Mucosa of descending colon (tissue), 3 donors: Measurements from ENCODE around the gene GALT. TPM values are rescaled to one million over a fixed set of nuclear protein-coding genes. Genes with fewer than 3 reads are reported as not detected.

Experiments used
- ATAC-seq: fragments of 200-7000 bp; cut with Tn5 transposase; one replicate; pipeline ENCODE4 v1.9.1; 2020; ENCODE audit warnings: mild to moderate bottlenecking, moderate library complexity
- DNase-seq, 3 donors: peaks; one replicate each; pipeline ENCODE4 v3.0.0-alpha.2; 2020
- H3K36me3 ChIP-seq: fragments of 200-600 bp; one replicate; pipeline ENCODE4 v1.8.0; 2021; ENCODE audit warnings: low read depth, mild to moderate bottlenecking
- H3K4me1 ChIP-seq: fragments of 200-600 bp; one replicate; pipeline ENCODE4 v1.8.0; 2021; ENCODE audit warnings: low read depth, mild to moderate bottlenecking
- H3K4me3 ChIP-seq: fragments of 200-600 bp; one replicate; pipeline ENCODE4 v1.8.0; 2021; ENCODE audit warnings: mild to moderate bottlenecking
- H3K9me3 ChIP-seq: fragments of 200-600 bp; one replicate; pipeline ENCODE4 v1.8.0; 2021; ENCODE audit warnings: mild to moderate bottlenecking
- intact Hi-C, 2 donors: fragments of 100-400 bp; cut with DNase I in 1 of 2; cut with micrococcal nuclease in 1 of 2; formaldehyde crosslinking; loops; one replicate each; pipeline versions ENCODE4 v1.11.0 to v1.11.1; 2022; cut with DNase I, micrococcal nuclease
- total RNA-seq, 3 donors: library from RNA; stranded (reverse); fragmentation: NEBNext Ultra II Directional in 2 of 3; extraction: Animal tissue kit (Norgen Biotek cat#: 25700) in 2 of 3; gene quantifications; one replicate each; pipeline versions ENCODE4 v1.2.1 to v1.2.4, GENCODE V29; 2021 to 2023
- TF ChIP-seq, protein P1 (sequence below): fragments of 200-600 bp; IDR thresholded peaks from one replicate; pipeline ENCODE4 v1.8.0; 2022; ENCODE audit warnings: antibody characterized with exemption, mild to moderate bottlenecking
- donor health status: DM: no; HTN: no; CAD: no; lungs with moderate emphysema.
- donor health status: DM: no; HTN: no; CAD: no.
- donor health status: DM: no; HTN: yes; CAD: no.

The GALT gene
- total RNA-seq, 3 donors from 2014 or later, result 42.0 to 85.6 (median 63.3) TPM

DNA sequence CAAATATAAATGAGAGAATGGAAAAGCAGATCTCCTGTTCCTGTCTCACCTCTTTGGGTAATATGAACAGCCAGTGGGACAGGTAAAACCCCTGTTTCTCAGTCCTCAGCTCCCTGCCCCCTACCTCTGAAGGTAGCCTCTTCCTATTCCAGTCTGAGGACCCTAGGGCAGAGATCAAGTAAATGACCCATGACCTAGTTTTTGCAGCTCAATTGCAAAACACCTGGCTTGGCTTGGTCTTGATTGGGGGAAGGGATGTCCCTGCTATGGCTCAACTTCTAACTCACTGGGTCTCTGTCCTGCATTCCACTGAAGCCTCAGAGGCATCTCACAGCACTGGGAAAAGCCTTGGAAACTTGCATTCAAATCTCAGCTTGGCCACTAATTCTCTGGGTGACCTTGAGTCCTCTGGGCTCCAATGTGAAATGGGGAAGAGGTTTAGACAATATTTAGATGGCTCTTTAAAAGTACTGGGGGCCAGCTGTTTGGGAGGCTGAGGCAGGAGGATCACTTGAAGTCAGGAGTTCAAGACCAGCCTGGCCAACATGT lies 1.6 kb upstream of the GALT start:
- Histone ChIP-seq H3K4me1 (peaks cover 17% of the 10 kb centered on the region), H3K4me3 (no peak overlapping the region), H3K36me3 (no peaks in the 10 kb centered on the region), H3K9me3 (no peaks in the 10 kb centered on the region)
- no peak for DNase-seq
- TF ChIP-seq, protein P1, sequence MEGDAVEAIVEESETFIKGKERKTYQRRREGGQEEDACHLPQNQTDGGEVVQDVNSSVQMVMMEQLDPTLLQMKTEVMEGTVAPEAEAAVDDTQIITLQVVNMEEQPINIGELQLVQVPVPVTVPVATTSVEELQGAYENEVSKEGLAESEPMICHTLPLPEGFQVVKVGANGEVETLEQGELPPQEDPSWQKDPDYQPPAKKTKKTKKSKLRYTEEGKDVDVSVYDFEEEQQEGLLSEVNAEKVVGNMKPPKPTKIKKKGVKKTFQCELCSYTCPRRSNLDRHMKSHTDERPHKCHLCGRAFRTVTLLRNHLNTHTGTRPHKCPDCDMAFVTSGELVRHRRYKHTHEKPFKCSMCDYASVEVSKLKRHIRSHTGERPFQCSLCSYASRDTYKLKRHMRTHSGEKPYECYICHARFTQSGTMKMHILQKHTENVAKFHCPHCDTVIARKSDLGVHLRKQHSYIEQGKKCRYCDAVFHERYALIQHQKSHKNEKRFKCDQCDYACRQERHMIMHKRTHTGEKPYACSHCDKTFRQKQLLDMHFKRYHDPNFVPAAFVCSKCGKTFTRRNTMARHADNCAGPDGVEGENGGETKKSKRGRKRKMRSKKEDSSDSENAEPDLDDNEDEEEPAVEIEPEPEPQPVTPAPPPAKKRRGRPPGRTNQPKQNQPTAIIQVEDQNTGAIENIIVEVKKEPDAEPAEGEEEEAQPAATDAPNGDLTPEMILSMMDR, result no peak
- intact Hi-C loops, result no loop called here
- no peak for ATAC-seq

DNA sequence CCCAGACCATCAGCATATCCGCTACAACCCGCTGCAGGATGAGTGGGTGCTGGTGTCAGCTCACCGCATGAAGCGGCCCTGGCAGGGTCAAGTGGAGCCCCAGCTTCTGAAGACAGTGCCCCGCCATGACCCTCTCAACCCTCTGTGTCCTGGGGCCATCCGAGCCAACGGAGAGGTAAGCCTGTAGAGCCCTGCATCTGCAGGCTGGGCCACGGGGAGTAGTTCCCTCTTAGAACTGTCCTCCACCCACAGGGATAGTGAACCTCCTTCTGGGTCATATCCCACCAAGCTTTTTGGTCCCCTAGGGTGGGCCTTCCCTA lies 569 bp downstream of the GALT start:
- Histone ChIP-seq H3K36me3 (no peaks in the 10 kb centered on the region), H3K4me1 (peaks cover 21% of the 10 kb centered on the region), H3K4me3 (peak overlapping the region; percentile 44), H3K9me3 (no peaks in the 10 kb centered on the region)
- no peak for ATAC-seq
- intact Hi-C loops, result no loop called here
- TF ChIP-seq, protein P1, result no peak
- no peak for DNase-seq

DNA sequence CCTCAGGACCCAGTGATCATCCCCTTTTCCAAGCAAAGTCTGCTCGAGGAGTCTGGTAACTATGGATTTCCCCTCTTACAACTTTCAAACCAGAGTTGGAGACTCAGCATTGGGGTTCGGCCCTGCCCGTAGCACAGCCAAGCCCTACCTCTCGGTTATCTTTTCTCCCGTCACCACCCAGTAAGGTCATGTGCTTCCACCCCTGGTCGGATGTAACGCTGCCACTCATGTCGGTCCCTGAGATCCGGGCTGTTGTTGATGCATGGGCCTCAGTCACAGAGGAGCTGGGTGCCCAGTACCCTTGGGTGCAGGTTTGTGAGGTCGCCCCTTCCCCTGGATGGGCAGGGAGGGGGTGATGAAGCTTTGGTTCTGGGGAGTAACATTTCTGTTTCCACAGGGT lies 1.2 kb downstream of the GALT start:
- TF ChIP-seq, protein P1, result no peak
- no peak for ATAC-seq

DNA sequence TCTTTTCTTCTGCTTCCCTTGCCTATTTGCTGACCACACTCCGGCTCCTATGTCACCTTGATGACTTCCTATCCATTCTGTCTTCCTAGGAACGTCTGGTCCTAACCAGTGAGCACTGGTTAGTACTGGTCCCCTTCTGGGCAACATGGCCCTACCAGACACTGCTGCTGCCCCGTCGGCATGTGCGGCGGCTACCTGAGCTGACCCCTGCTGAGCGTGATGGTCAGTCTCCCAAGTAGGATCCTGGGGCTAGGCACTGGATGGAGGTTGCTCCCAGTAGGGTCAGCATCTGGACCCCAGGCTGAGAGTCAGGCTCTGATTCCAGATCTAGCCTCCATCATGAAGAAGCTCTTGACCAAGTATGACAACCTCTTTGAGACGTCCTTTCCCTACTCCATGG lies 2.2 kb downstream of the GALT start:
- TF ChIP-seq, protein P1, result no peak
- no peak for DNase-seq
- no peaks in the 10 kb centered on the region for H3K9me3 ChIP-seq
- no peaks in the 10 kb centered on the region for H3K36me3 ChIP-seq
- peaks cover 30% of the 10 kb centered on the region for H3K4me1 ChIP-seq
- ATAC-seq, result no peak
- no peak overlapping the region for H3K4me3 ChIP-seq
- intact Hi-C loops, result no loop called here

More for the DNA sequence above, 1.2 kb downstream of the GALT start:
- Histone ChIP-seq H3K36me3 (no peaks in the 10 kb centered on the region), H3K9me3 (no peaks in the 10 kb centered on the region), H3K4me3 (no peak overlapping the region), H3K4me1 (peaks cover 24% of the 10 kb centered on the region)
- intact Hi-C loops, result no loop called here
- DNase-seq, result peak in 2 of 3 donors; percentile 42 to 53

DNA sequence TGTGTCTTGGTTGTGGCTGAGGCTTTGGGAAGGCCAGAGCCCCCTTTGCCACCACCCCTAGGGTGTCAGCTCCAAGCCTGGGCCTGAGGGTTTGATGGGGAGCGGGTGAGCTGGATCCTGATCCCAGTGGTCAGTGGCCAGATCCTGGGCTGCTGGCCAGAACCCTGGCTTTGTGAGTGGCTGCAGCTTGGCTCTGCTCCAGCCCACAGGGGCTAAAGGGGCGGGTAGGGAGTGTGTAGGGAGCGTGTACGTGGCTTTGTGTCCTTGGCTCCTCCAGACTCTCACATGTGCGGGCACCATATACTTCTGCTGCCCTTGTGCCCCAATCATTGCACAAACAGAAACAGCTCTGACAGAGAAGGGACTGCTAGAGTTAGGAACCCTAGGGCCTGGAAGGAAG lies 4.3 kb downstream of the GALT start:
- no peaks in the 10 kb centered on the region for H3K9me3 ChIP-seq
- intact Hi-C loops, result no loop called here
- no peak overlapping the region for H3K4me3 ChIP-seq
- ATAC-seq (no peak), DNase-seq (peak in 1 of 3 donors; percentile 41)
- peaks cover 33% of the 10 kb centered on the region for H3K4me1 ChIP-seq
- TF ChIP-seq, protein P1, result no peak
- H3K36me3 ChIP-seq, result no peaks in the 10 kb centered on the region

DNA sequence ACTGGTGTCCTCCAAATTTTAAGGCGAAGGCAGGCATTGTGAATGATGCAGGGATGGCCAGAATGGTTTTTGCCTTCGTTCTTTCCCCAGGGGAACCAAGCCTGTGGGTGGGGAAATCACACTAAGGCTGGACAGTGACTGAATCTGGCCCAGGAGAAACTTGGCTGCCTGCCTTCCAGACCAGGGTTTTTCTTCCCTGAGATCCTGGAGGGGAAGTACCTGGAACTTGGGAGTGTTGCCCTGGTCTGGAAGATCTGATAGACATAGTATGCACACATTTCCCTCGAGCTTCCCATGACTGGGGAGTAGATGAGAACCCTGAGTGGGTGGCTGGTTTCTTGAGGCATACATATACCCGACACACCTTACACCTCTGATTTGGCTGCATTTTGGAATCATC lies 4.8 kb downstream of the GALT start:
- H3K9me3 ChIP-seq, result no peaks in the 10 kb centered on the region
- TF ChIP-seq, protein P1, result no peak
- peak in 2 of 3 donors; percentile 49 to 59 for DNase-seq
- no peak overlapping the region for H3K4me3 ChIP-seq
- no peaks in the 10 kb centered on the region for H3K36me3 ChIP-seq
- peak; percentile 0 for ATAC-seq
- intact Hi-C loops, result no loop called here
- H3K4me1 ChIP-seq, result peaks cover 29% of the 10 kb centered on the region
